Neural crest cell (in vitro differentiated cells): ENCODE results near the gene WDR93. TPM values are rescaled to one million over a fixed set of nuclear protein-coding genes. Genes with fewer than 3 reads are reported as not detected.

ENCODE experiments used
- DNase-seq: peaks from one replicate; pipeline ENCODE4 v3.0.0; 2021; ENCODE audit warnings: low read depth, mixed read lengths, low spot score
- H3K27ac Mint-ChIP-seq: one replicate; pipeline ENCODE4 v1.8.0; 2021; ENCODE audit warnings: mild to moderate bottlenecking, mixed read lengths; ENCODE audit not compliant: unreplicated experiment
- H3K27me3 Mint-ChIP-seq: 2 replicates; pipeline ENCODE4 v1.8.0; 2021; ENCODE audit warnings: low read depth, mild to moderate bottlenecking, mixed read lengths
- H3K36me3 Mint-ChIP-seq: 2 replicates; pipeline ENCODE4 v1.8.0; 2021; ENCODE audit warnings: low read depth, mild to moderate bottlenecking, mixed read lengths
- H3K4me1 Mint-ChIP-seq: 2 replicates; pipeline ENCODE4 v1.8.0; 2021; ENCODE audit warnings: mixed read lengths
- H3K4me3 Mint-ChIP-seq: one replicate; pipeline ENCODE4 v1.8.0; 2021; ENCODE audit warnings: mild to moderate bottlenecking, mixed read lengths
- H3K9me3 Mint-ChIP-seq: 2 replicates; pipeline ENCODE4 v1.8.0; 2021; ENCODE audit warnings: mixed read lengths
- CTCF ChIP-seq: fragments of 200-600 bp; sonication (generic); conservative IDR thresholded peaks from 2 replicates; pipeline ENCODE4 v1.5.0; 2021; ENCODE audit warnings: antibody characterized with exemption, mild to moderate bottlenecking
- total RNA-seq: library from RNA; stranded (reverse); gene quantifications from 2 replicates; pipeline ENCODE4 v1.2.1, GENCODE V29; 2021

Gene WDR93
- total RNA-seq, 1 donor from 2014 or later, result not detected

GRCh38 chr15:89652666-89653065, 37.9 kb upstream of the WDR93 start:
- H3K36me3 Mint-ChIP-seq, result peaks cover 2% of the 10 kb centered on the region
- peaks cover 8% of the 10 kb centered on the region for H3K27me3 Mint-ChIP-seq
- no peaks in the 10 kb centered on the region for H3K9me3 Mint-ChIP-seq
- no peak for DNase-seq
- H3K27ac Mint-ChIP-seq, result no peak overlapping the region
- H3K4me1 Mint-ChIP-seq, result peaks cover 17% of the 10 kb centered on the region
- TF ChIP-seq CTCF, result no peak
- peak overlapping the region; percentile 85 for H3K4me3 Mint-ChIP-seq

- Mint-ChIP-seq H3K27ac (no peak overlapping the region), H3K27me3 (peaks cover 8% of the 10 kb centered on the region), H3K4me3 (peak overlapping the region; percentile 85), H3K4me1 (peaks cover 17% of the 10 kb centered on the region), H3K9me3 (no peaks in the 10 kb centered on the region), H3K36me3 (peaks cover 2% of the 10 kb centered on the region)
- TF ChIP-seq CTCF, result no peak
- no peak for DNase-seq
Observed at GRCh38 chr15:89653578-89653977, 37.0 kb upstream of the WDR93 start.

DNA sequence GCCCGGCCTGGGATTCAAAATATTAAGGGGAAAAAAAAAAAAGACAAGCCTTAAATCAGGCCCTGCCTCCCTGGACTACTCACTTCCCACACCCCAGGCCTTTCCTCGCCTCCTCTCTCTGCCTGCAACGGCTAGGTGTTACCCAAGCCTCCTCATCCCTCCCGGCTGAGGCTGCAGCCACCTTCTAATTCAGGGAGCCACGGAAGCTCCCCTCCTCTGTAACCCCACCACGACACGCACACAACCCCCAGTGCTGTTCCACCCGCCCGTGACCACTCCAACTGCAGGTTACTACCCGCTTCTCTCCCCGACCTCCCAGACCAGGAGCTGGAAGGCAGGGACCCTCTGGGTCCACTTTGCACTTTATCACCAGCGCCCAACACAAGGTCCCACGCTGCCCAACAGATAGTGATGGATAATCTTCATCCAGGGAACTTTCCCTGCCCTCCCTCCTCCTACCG, 36.3 kb upstream of the WDR93 start:
- no peak for TF ChIP-seq CTCF
- peaks cover 2% of the 10 kb centered on the region for H3K36me3 Mint-ChIP-seq
- peaks cover 14% of the 10 kb centered on the region for H3K27me3 Mint-ChIP-seq
- DNase-seq, result no peak
- peak overlapping the region; percentile 87 for H3K4me3 Mint-ChIP-seq
- peaks cover 17% of the 10 kb centered on the region for H3K4me1 Mint-ChIP-seq
- no peaks in the 10 kb centered on the region for H3K9me3 Mint-ChIP-seq
- no peak overlapping the region for H3K27ac Mint-ChIP-seq

DNA sequence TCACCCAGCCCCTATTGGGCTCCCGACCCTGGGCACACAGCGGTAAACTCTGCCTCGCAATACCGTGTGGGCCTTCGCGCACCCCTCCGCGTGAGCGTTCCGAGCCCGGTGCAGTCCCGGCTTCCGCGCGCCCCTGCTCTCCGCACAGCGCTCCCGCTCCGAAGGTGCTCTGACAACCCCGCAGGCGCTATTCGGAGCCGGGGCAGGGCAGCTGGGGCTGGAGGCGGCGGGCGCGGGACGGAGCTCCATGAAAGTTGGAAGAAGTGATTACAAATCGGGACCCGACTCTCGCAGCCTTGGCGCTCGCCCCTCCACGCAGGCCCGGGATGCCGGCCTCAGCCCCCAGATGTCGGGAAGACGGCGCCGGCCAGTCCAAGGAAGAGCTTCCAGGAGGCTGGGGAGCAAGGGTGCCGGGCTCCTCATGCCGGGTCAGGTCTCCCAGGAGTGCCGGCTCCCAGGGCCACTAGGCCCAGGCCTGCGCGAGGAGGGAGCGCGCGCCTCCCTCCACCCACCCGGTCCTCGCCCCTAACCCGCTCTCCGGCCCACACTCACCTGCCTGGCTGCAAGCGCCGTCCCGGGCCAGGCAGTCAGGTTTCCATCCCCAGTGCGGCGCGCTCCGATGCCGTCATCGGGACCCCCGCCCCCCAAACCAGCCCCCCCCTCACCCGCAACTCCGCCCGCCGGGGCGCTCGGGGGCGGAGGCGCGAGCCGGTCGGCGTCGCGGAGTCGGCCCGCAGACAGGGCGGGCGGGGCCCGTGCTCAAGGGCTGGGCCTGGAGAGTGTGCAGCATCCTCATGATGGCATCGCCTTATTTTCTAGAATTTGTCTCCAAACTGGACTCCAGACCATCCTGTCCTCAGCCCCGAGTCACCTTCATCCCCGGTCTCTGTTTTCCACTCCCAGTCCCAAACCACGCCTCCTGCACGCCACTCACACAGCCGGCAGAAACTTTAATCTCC, 35.5 kb upstream of the WDR93 start, which contains the start of gene KIF7:
Gene KIF7, minus strand, starts transcription at position 621 of the 959 bp plus-strand sequence. CDS start 2,537 bp downstream, outside the sequence.
- peaks cover 20% of the 10 kb centered on the region for H3K27me3 Mint-ChIP-seq
- peaks cover 2% of the 10 kb centered on the region for H3K36me3 Mint-ChIP-seq
- no peak for TF ChIP-seq CTCF
- H3K27ac Mint-ChIP-seq, result no peak within 1 kb of the TSS
- peaks cover 17% of the 10 kb centered on the region for H3K4me1 Mint-ChIP-seq
- H3K4me3 Mint-ChIP-seq, result peak within 1 kb of the TSS; percentile 87
- H3K9me3 Mint-ChIP-seq, result no peaks in the 10 kb centered on the region
- DNase-seq, result peak; percentile 43

DNA sequence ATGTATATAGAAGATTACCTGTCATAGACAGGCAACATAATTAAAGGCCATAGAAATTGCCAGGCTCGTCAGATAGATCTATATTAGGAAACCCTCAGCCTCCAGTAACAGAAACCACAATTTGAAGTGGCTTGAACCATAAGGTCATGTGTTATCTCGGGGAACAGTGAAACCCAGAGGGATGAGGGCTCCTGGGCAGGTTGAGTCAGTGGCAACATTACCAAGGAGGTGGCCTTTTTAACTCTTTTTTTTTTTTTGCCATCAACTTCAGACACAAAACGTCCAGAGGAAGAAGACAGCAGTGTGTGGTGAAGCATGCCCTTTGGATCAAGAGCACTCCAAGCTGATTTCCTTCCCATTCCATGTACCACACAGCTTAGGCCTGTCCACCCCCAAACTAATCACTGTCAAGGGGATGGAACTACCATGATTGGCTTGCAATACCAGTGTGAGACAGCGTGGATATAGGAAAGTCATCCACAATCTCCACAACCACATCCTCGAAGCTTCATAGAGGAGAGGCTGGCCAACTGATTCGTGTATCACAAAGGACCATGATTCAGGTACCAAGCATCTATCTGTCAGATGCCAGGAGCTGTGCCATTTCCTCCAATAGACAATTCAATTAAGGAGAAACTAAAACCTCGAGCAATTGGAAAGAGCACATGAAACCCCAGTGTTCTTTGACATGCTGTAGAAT, 34.3 kb upstream of the WDR93 start:
- peaks cover 17% of the 10 kb centered on the region for H3K4me1 Mint-ChIP-seq
- H3K4me3 Mint-ChIP-seq, result peak overlapping the region; percentile 87
- H3K36me3 Mint-ChIP-seq, result peaks cover 2% of the 10 kb centered on the region
- no peaks in the 10 kb centered on the region for H3K9me3 Mint-ChIP-seq
- TF ChIP-seq CTCF, result no peak
- DNase-seq, result no peak
- peaks cover 30% of the 10 kb centered on the region for H3K27me3 Mint-ChIP-seq
- H3K27ac Mint-ChIP-seq, result no peak overlapping the region
